Lower leg skin (tissue), 4 donors: ENCODE data around the gene PALM3. TPM values are rescaled to one million over a fixed set of nuclear protein-coding genes. Genes with fewer than 3 reads are reported as not detected.

ENCODE experiments used
- total RNA-seq, 4 donors: library from RNA; depleted of rRNA; stranded (reverse); fragments of >200 nt; gene quantifications; one replicate each; pipeline ENCODE4 v1.1.0, GENCODE V29; 2016

The PALM3 gene
- total RNA-seq, 4 donors from 2014 or later, result 0.10 TPM; not detected in 3

Other genes starting within 250 kb of the PALM3 start
- not detected for gene NANOS3, start 184.9 kb downstream of the PALM3 start, total RNA-seq
- gene BRME1, start 156.0 kb downstream of the PALM3 start, total RNA-seq, result 10 to 100 TPM in 1 of 4 donors, 1 to 10 TPM in 3; 2.3 to 11.8 (median 5.7) TPM
- 100 to 1,000 TPM in 1 of 4 donors, 10 to 100 TPM in 3; 48.9 to 104 (median 54.8) TPM for gene CC2D1A, start 155.9 kb downstream of the PALM3 start, total RNA-seq
- 1 to 10 TPM; 5.2 to 8.2 (median 6.4) TPM for gene PODNL1, start 123.7 kb downstream of the PALM3 start, total RNA-seq
- 10 to 100 TPM; 31.8 to 51.7 (median 43.0) TPM for gene DCAF15, start 109.6 kb downstream of the PALM3 start, total RNA-seq
- gene RFX1, start 55.8 kb downstream of the PALM3 start, total RNA-seq, result 1 to 10 TPM; 4.5 to 9.2 (median 6.1) TPM
- not detected for gene RLN3, start 33.9 kb downstream of the PALM3 start, total RNA-seq
- gene IL27RA, start 30.3 kb downstream of the PALM3 start, total RNA-seq, result 1 to 10 TPM in 3 of 4 donors, under 1 TPM in 1; 0.27 to 2.7 (median 2.0) TPM
- gene MISP3, start 10.7 kb upstream of the PALM3 start, total RNA-seq, result 10 to 100 TPM in 3 of 4 donors, 1 to 10 TPM in 1; 9.1 to 26.2 (median 17.2) TPM
- not detected for gene C19orf67, start 23.7 kb upstream of the PALM3 start, total RNA-seq
- gene SAMD1, start 28.7 kb upstream of the PALM3 start, total RNA-seq, result 10 to 100 TPM; 23.2 to 61.1 (median 33.2) TPM
- 10 to 100 TPM; 45.9 to 53.7 (median 49.2) TPM for gene PRKACA, start 55.7 kb upstream of the PALM3 start, total RNA-seq
- 1 to 10 TPM in 3 of 4 donors, not detected in 1; 1.6 to 3.2 (median 2.3) TPM for gene ASF1B, start 74.5 kb upstream of the PALM3 start, total RNA-seq
- 10 to 100 TPM; 27.6 to 37.7 (median 29.8) TPM for gene ADGRL1, start 144.1 kb upstream of the PALM3 start, total RNA-seq